ENCODE data around the gene PBRM1.

Gene PBRM1

GRCh38 chr3:52671676-52672075 lies 14.0 kb downstream of the PBRM1 start:
- no peak overlapping the region for H2AFZ ChIP-seq (ENCODE audit: low read length)
- H3K36me3 ChIP-seq (replicated peaks; ENCODE audit: insufficient read depth, low read length), result peaks cover 5% of the 10 kb centered on the region; the same call in 1 of the 2 replicates
- no peak overlapping the region for H3K4me2 ChIP-seq (ENCODE audit: low read depth, low read length)
- peaks cover 44% of the 10 kb centered on the region for H3K79me2 ChIP-seq (ENCODE audit: low read length)
- H3K9me3 ChIP-seq (replicated peaks; ENCODE audit: insufficient read depth, low read length), result no peaks in the 10 kb centered on the region
- no peaks in the 10 kb centered on the region for H4K20me1 ChIP-seq (ENCODE audit: insufficient read depth, low read length)
- no peak for DNase-seq
- no peaks in the 10 kb centered on the region for H3F3A ChIP-seq (ENCODE audit: insufficient read depth, low read length)
- TF ChIP-seq CTCF (IDR thresholded peaks at IDR 0.05; ENCODE audit: low read length) (no peak), EZH2 (optimal IDR thresholded peaks at IDR 0.05; ENCODE audit: low read depth, low read length) (no peak), EZH2phosphoT487 (IDR thresholded peaks at IDR 0.05; ENCODE audit: low read length) (no peak)
- no peak overlapping the region for H3K9ac ChIP-seq (ENCODE audit: low read length)
- H3K27ac ChIP-seq (ENCODE audit: low read length), result no peak overlapping the region
- no peaks in the 10 kb centered on the region for H3K4me1 ChIP-seq (ENCODE audit: low read length)
- no peak overlapping the region for H3K4me3 ChIP-seq (ENCODE audit: low read length)
- no peaks in the 10 kb centered on the region for H3K27me3 ChIP-seq (replicated peaks; ENCODE audit: insufficient read depth, low read length)
- no peaks in the 10 kb centered on the region for H3K9me2 ChIP-seq (replicated peaks; ENCODE audit: insufficient read depth, low read length)

GRCh38 chr3:52670621-52671521 lies 14.8 kb downstream of the PBRM1 start:
- peaks cover 5% of the 10 kb centered on the region; the same call in 1 of the 2 replicates for H3K36me3 ChIP-seq (replicated peaks; ENCODE audit: insufficient read depth, low read length)
- DNase-seq, result no peak

GRCh38 chr3:52663098-52663497 lies 22.6 kb downstream of the PBRM1 start:
- Histone ChIP-seq H3K36me3 (replicated peaks; ENCODE audit: insufficient read depth, low read length) (peaks cover 7% of the 10 kb centered on the region; the same call in 1 of the 2 replicates), H3K27ac (ENCODE audit: low read length) (no peak overlapping the region)

More at GRCh38 chr3:52670621-52671521, 14.8 kb downstream of the PBRM1 start:
- Histone ChIP-seq H3K79me2 (ENCODE audit: low read length) (peaks cover 38% of the 10 kb centered on the region), H3K9ac (ENCODE audit: low read length) (no peak overlapping the region), H3F3A (ENCODE audit: insufficient read depth, low read length) (no peaks in the 10 kb centered on the region), H2AFZ (ENCODE audit: low read length) (no peak overlapping the region), H3K4me3 (ENCODE audit: low read length) (no peak overlapping the region), H4K20me1 (ENCODE audit: insufficient read depth, low read length) (no peaks in the 10 kb centered on the region), H3K27ac (ENCODE audit: low read length) (no peak overlapping the region), H3K4me1 (ENCODE audit: low read length) (no peaks in the 10 kb centered on the region), H3K9me3 (replicated peaks; ENCODE audit: insufficient read depth, low read length) (no peaks in the 10 kb centered on the region), H3K4me2 (ENCODE audit: low read depth, low read length) (no peak overlapping the region), H3K27me3 (replicated peaks; ENCODE audit: insufficient read depth, low read length) (no peaks in the 10 kb centered on the region), H3K9me2 (replicated peaks; ENCODE audit: insufficient read depth, low read length) (no peaks in the 10 kb centered on the region)
- TF ChIP-seq CTCF (IDR thresholded peaks at IDR 0.05; ENCODE audit: low read length) (no peak), EZH2 (optimal IDR thresholded peaks at IDR 0.05; ENCODE audit: low read depth, low read length) (no peak), EZH2phosphoT487 (IDR thresholded peaks at IDR 0.05; ENCODE audit: low read length) (no peak)

More at GRCh38 chr3:52663098-52663497, 22.6 kb downstream of the PBRM1 start:
- no peak overlapping the region for H3K9ac ChIP-seq (ENCODE audit: low read length)
- H3K9me2 ChIP-seq (replicated peaks; ENCODE audit: insufficient read depth, low read length), result no peaks in the 10 kb centered on the region
- DNase-seq, result no peak
- H3K4me3 ChIP-seq (ENCODE audit: low read length), result no peak overlapping the region
- no peaks in the 10 kb centered on the region for H3F3A ChIP-seq (ENCODE audit: insufficient read depth, low read length)
- no peaks in the 10 kb centered on the region for H3K9me3 ChIP-seq (replicated peaks; ENCODE audit: insufficient read depth, low read length)
- H3K79me2 ChIP-seq (ENCODE audit: low read length), result 0 out of 2 replicates have a peak, but pooled peaks cover 21% of the 10 kb centered on the region
- H3K4me1 ChIP-seq (ENCODE audit: low read length), result no peaks in the 10 kb centered on the region
- H3K27me3 ChIP-seq (replicated peaks; ENCODE audit: insufficient read depth, low read length), result no peaks in the 10 kb centered on the region
- H2AFZ ChIP-seq (ENCODE audit: low read length), result no peak overlapping the region
- TF ChIP-seq CTCF (IDR thresholded peaks at IDR 0.05; ENCODE audit: low read length) (no peak), EZH2 (optimal IDR thresholded peaks at IDR 0.05; ENCODE audit: low read depth, low read length) (no peak), EZH2phosphoT487 (IDR thresholded peaks at IDR 0.05; ENCODE audit: low read length) (no peak)
- no peak overlapping the region for H3K4me2 ChIP-seq (ENCODE audit: low read depth, low read length)
- no peaks in the 10 kb centered on the region for H4K20me1 ChIP-seq (ENCODE audit: insufficient read depth, low read length)
